K562 (cell line): Measurements from ENCODE around the gene TMC4. TPM values are rescaled to one million over a fixed set of nuclear protein-coding genes. Genes with fewer than 3 reads are reported as not detected.

Source experiments
- GATAD2A ChIP-seq: fragments of 450-650 bp; IDR thresholded peaks from 2 replicates; pipeline ENCODE4 v1.6.1; 2017
- KDM1A ChIP-seq, 2 experiments: fragments of 450-650 bp; IDR thresholded peaks; 2 replicates each; pipeline ENCODE4 v1.6.1; 2016; ENCODE audit warnings: mild to moderate bottlenecking in 2 of 2
- KLF1 ChIP-seq: fragments of 450-650 bp; IDR thresholded peaks from 2 replicates; pipeline ENCODE4 v1.6.1; 2016; ENCODE audit warnings: missing genetic modification characterization, missing compliant biosample characterization
- NRF1 ChIP-seq, 2 experiments: fragments of 450-650 bp; IDR thresholded peaks in 1 of 2; conservative IDR thresholded peaks in 1 of 2; 2 replicates each; pipeline ENCODE4 v1.6.1; 2014; ENCODE audit warnings: mild to moderate bottlenecking in 2 of 2
- POLR2G ChIP-seq: fragments of 200-400 bp; formaldehyde crosslinking; IDR thresholded peaks from 2 replicates; pipeline ENCODE4 v1.6.1; 2017; ENCODE audit warnings: low read depth, mild to moderate bottlenecking, antibody characterized with exemption, low read length, moderate library complexity
- REST ChIP-seq, 2 experiments: fragments of 450-650 bp; formaldehyde crosslinking in 1 of 2; IDR thresholded peaks; 2 replicates each; pipeline versions ENCODE4 v1.4.0 to v1.6.1; 2014 to 2020; ENCODE audit warnings: mild to moderate bottlenecking in 2 of 2, borderline replicate concordance in 1 of 2, low read depth in 1 of 2
- SIN3A ChIP-seq, 2 experiments: fragments of 150-350 bp in 1 of 2; IDR thresholded peaks; 2 replicates each; pipeline ENCODE4 v1.6.1; 2011 to 2016; ENCODE audit warnings: borderline replicate concordance in 2 of 2, low read depth in 2 of 2, low read length in 2 of 2, mild to moderate bottlenecking in 2 of 2, moderate library complexity in 2 of 2; ENCODE audit not compliant: control insufficient read depth in 1 of 2
- SMARCB1 ChIP-seq: IDR thresholded peaks from 2 replicates; pipeline ENCODE4 v1.6.1; 2011; ENCODE audit warnings: improper control_type of control experiment, low read depth; ENCODE audit not compliant: insufficient read length
- SMC3 ChIP-seq: conservative IDR thresholded peaks from 2 replicates; pipeline ENCODE4 v1.6.1; 2011; ENCODE audit warnings: low read depth, low read length, improper control_type of control experiment; ENCODE audit not compliant: insufficient read depth
- SNIP1 ChIP-seq: fragments of 450-650 bp; IDR thresholded peaks from 2 replicates; pipeline ENCODE4 v1.7.1; 2017; ENCODE audit warnings: low read depth, mild to moderate bottlenecking
- TFAP4 ChIP-seq: sonication (generic); formaldehyde crosslinking; IDR thresholded peaks from 2 replicates; pipeline ENCODE4 v1.8.0; 2022; ENCODE audit warnings: missing genetic modification reagents, mild to moderate bottlenecking, moderate library complexity, borderline replicate concordance
- THAP12 ChIP-seq: fragments of 250-450 bp; sonication (Bioruptor Pico); IDR thresholded peaks from 2 replicates; pipeline ENCODE4 v1.9.0; 2021; ENCODE audit warnings: mild to moderate bottlenecking, inconsistent platforms
- ZBTB8A ChIP-seq: fragments of 450-650 bp; IDR thresholded peaks from 2 replicates; pipeline ENCODE4 v1.6.1; 2018; ENCODE audit warnings: mild to moderate bottlenecking, moderate library complexity; ENCODE audit not compliant: partially characterized antibody
- ZKSCAN8 ChIP-seq: fragments of 200-800 bp; sonication (Bioruptor generic); IDR thresholded peaks from 2 replicates; pipeline ENCODE4 v1.6.1; 2016; ENCODE audit warnings: missing genetic modification characterization, missing compliant biosample characterization
- polyA plus RNA-seq, 8 experiments: library from polyadenylated mRNA; depleted of rRNA in 4 of 8; stranded (reverse) in 5 of 8; unstranded in 3 of 8; fragments of >200 nt; fragmentation: Nextera tagmentation in 2 of 8; fragmentation: Illumina TruSeq in 1 of 8; extraction: Ambion mirVana in 2 of 8; extraction: Trizol in 1 of 8; gene quantifications; 2 replicates each; pipeline versions ENCODE4 v1.2.1 to v1.2.3, GENCODE V29; 2011 to 2014; ENCODE audit warnings: inconsistent platforms in 1 of 8, missing spikeins in 1 of 8
- total RNA-seq, 7 experiments: library from RNA; depleted of rRNA in 6 of 7; stranded (reverse); fragments of >200 nt in 6 of 7; fragmentation: Illumina TruSeq in 2 of 7; extraction: Trizol in 2 of 7; gene quantifications; 2 replicates each; pipeline versions ENCODE4 v1.2.1 to v1.2.3, GENCODE V29; 2011 to 2021; ENCODE audit warnings: low replicate concordance in 1 of 7

Gene TMC4
- total and polyA plus RNA-seq, 9 of the 15 experiments (the other 6 are each of a cell fraction or from before 2014, with no cell fraction given): 0.12 to 0.79 (median 0.36) TPM; not detected in 2

GRCh38 chr19:54164369-54165068, 8.4 kb downstream of the TMC4 start (continued):
- TF ChIP-seq REST (IDR thresholded peaks at IDR 0.05; ENCODE audit: borderline replicate concordance): peak; percentile 69
- no peak for TF ChIP-seq REST (CRISPR knock-in tag; IDR thresholded peaks at IDR 0.05; ENCODE audit: low read depth)
- TF ChIP-seq SNIP1: no peak
- peak; percentile 51 to 61 for TF ChIP-seq NRF1 (conservative IDR thresholded peaks at IDR 0.05 in 1 of 2, IDR thresholded peaks at IDR 0.05 in 1 of 2)
- TF ChIP-seq KLF1 (tag): no peak
- TF ChIP-seq THAP12: no peak
- no peak for TF ChIP-seq ZBTB8A
- peak in 1 of 2 experiments; percentile 63; a peak in 2 of 4 replicates for TF ChIP-seq KDM1A (IDR thresholded peaks at IDR 0.05)
- TF ChIP-seq POLR2G: peak; percentile 38; the same call in 1 of the 2 replicates
- TF ChIP-seq SMC3: no peak
- TF ChIP-seq TFAP4 (CRISPR knock-in tag): peak; percentile 58; the same call in 1 of the 2 replicates
- no peak for TF ChIP-seq GATAD2A
- no peak for TF ChIP-seq ZKSCAN8 (CRISPR knock-in tag)
- TF ChIP-seq SIN3A (IDR thresholded peaks at IDR 0.05; ENCODE audit: borderline replicate concordance in 2 of 2, control insufficient read depth in 1 of 2, low read depth in 2 of 2, low read length in 2 of 2): 0 out of 4 replicates have a peak, but pooled peaks of 1 of the 2 experiments have one; percentile 31
- TF ChIP-seq SMARCB1: no peak
